Tibial artery (tissue), 4 donors: ENCODE measurements around the gene GPR61.

Experiments
- DNase-seq, 2 donors: peaks; one replicate each; pipeline ENCODE4 v3.0.0-alpha.2; 2019
- H3K27ac ChIP-seq, 2 donors: fragments of 200-600 bp; sonication (generic) in 1 of 2; 1 replicate in 1 of 2; 2 replicates in 1 of 2; pipeline ENCODE4 v1.5.1; 2018 to 2019; ENCODE audit warnings: mild to moderate bottlenecking in 1 of 2
- H3K27me3 ChIP-seq, 2 donors: fragments of 200-600 bp; sonication (generic) in 1 of 2; one replicate each; pipeline versions ENCODE4 v1.5.1 to v1.6.0; 2016 to 2019
- H3K36me3 ChIP-seq, 3 donors: fragments of 200-600 bp; sonication (generic) in 2 of 3; one replicate each; pipeline ENCODE4 v1.5.1; 2016 to 2019; ENCODE audit warnings: mild to moderate bottlenecking in 2 of 3
- H3K4me1 ChIP-seq, 4 donors: fragments of 200-600 bp; sonication (generic) in 2 of 4; 1 replicate in 3 of 4; 2 replicates in 1 of 4; pipeline ENCODE4 v1.5.1; 2016 to 2019
- H3K4me3 ChIP-seq, 2 donors: fragments of 200-600 bp; sonication (generic) in 1 of 2; 1 replicate in 1 of 2; 2 replicates in 1 of 2; pipeline ENCODE4 v1.5.1; 2018 to 2019; ENCODE audit warnings: mild to moderate bottlenecking in 2 of 2
- H3K9me3 ChIP-seq, 3 donors: fragments of 200-600 bp; sonication (generic) in 1 of 3; one replicate each; pipeline ENCODE4 v1.5.1; 2016 to 2019
- CTCF ChIP-seq, 2 experiments: fragments of 200-600 bp in 1 of 2; fragments of 450-650 bp in 1 of 2; IDR thresholded peaks; one replicate each; pipeline ENCODE4 v1.5.1; 2017 to 2019; ENCODE audit warnings: antibody characterized with exemption in 2 of 2, mild to moderate bottlenecking in 1 of 2, moderate library complexity in 1 of 2
- intact Hi-C: fragments of 100-400 bp; cut with DNase I; formaldehyde crosslinking; loops from one replicate; pipeline ENCODE4 v1.15.0; 2023; ENCODE audit warnings: low total_unique reads

Gene GPR61

GRCh38 chr1:109584766-109585165 is 45.1 kb downstream of the GPR61 start:
- intact Hi-C loops = no loop called here
- no peak for DNase-seq
- H3K9me3 ChIP-seq = no peaks in the 10 kb centered on the region
- no peak overlapping the region for H3K27ac ChIP-seq
- H3K36me3 ChIP-seq = peaks cover 79 to 85% (median 84%) of the 10 kb centered on the region in 3 donors
- no peak overlapping the region for H3K4me3 ChIP-seq
- no peak for TF ChIP-seq CTCF (IDR thresholded peaks at IDR 0.05)
- peaks cover 0 to 2% (median under 1%) of the 10 kb centered on the region in 4 donors for H3K4me1 ChIP-seq
- no peaks in the 10 kb centered on the region for H3K27me3 ChIP-seq

- H3K9me3 ChIP-seq = no peaks in the 10 kb centered on the region
- no peak overlapping the region for H3K4me3 ChIP-seq
- H3K4me1 ChIP-seq = no peaks in the 10 kb centered on the region
- TF ChIP-seq CTCF (IDR thresholded peaks at IDR 0.05) = no peak
- intact Hi-C loops = no loop called here
- no peak for DNase-seq
- no peaks in the 10 kb centered on the region for H3K27me3 ChIP-seq
- peaks cover 71 to 94% (median 76%) of the 10 kb centered on the region in 3 donors for H3K36me3 ChIP-seq
- H3K27ac ChIP-seq = no peak overlapping the region
Observed at GRCh38 chr1:109586055-109586454, 46.4 kb downstream of the GPR61 start.

- Histone ChIP-seq H3K4me3 (no peak overlapping the region), H3K9me3 (no peaks in the 10 kb centered on the region), H3K27ac (no peak overlapping the region), H3K27me3 (no peaks in the 10 kb centered on the region), H3K4me1 (no peaks in the 10 kb centered on the region), H3K36me3 (peaks cover 63 to 93% (median 83%) of the 10 kb centered on the region in 3 donors)
- intact Hi-C loops = no loop called here
- TF ChIP-seq CTCF (IDR thresholded peaks at IDR 0.05) = no peak
- no peak for DNase-seq
Observed at GRCh38 chr1:109589177-109589576, 49.5 kb downstream of the GPR61 start.

- Histone ChIP-seq H3K4me3 (no peak overlapping the region), H3K27me3 (no peaks in the 10 kb centered on the region), H3K36me3 (peaks cover 58 to 88% (median 82%) of the 10 kb centered on the region in 3 donors), H3K27ac (no peak overlapping the region), H3K9me3 (no peaks in the 10 kb centered on the region), H3K4me1 (no peaks in the 10 kb centered on the region)
- TF ChIP-seq CTCF (IDR thresholded peaks at IDR 0.05) = no peak
- intact Hi-C loops = no loop called here
- no peak for DNase-seq
Observed at GRCh38 chr1:109589679-109590078, 50.0 kb downstream of the GPR61 start.

- no peaks in the 10 kb centered on the region for H3K27me3 ChIP-seq
- H3K4me3 ChIP-seq = no peak overlapping the region
- H3K9me3 ChIP-seq = no peaks in the 10 kb centered on the region
- H3K27ac ChIP-seq = no peak overlapping the region
- H3K36me3 ChIP-seq = peaks cover 28 to 68% (median 68%) of the 10 kb centered on the region in 3 donors
- TF ChIP-seq CTCF (IDR thresholded peaks at IDR 0.05) = no peak
- no peaks in the 10 kb centered on the region for H3K4me1 ChIP-seq
- intact Hi-C loops = no loop called here
- DNase-seq = no peak
Observed at GRCh38 chr1:109592916-109593315, 53.2 kb downstream of the GPR61 start.

GRCh38 chr1:109595531-109595930 is 55.9 kb downstream of the GPR61 start:
- Histone ChIP-seq H3K36me3 (peaks cover 22 to 50% (median 45%) of the 10 kb centered on the region in 3 donors), H3K4me3 (no peak overlapping the region), H3K9me3 (no peaks in the 10 kb centered on the region), H3K4me1 (no peaks in the 10 kb centered on the region), H3K27me3 (no peaks in the 10 kb centered on the region), H3K27ac (no peak overlapping the region)
- no peak for TF ChIP-seq CTCF (IDR thresholded peaks at IDR 0.05)
- intact Hi-C loops = no loop called here
- no peak for DNase-seq
